HL-60/S4 treated with retinoic acid at 250 ng/mL for 4 days and 3 days (cell line): ENCODE data around the gene SCAP.

Experiments
- in situ Hi-C: fragments of 300-500 bp; cut with MboI; formaldehyde crosslinking; loops from 2 replicates; pipeline ENCODE4 v1.7.0; 2022; ENCODE audit warnings: low sequenced_read_pairs

The SCAP gene

DNA sequence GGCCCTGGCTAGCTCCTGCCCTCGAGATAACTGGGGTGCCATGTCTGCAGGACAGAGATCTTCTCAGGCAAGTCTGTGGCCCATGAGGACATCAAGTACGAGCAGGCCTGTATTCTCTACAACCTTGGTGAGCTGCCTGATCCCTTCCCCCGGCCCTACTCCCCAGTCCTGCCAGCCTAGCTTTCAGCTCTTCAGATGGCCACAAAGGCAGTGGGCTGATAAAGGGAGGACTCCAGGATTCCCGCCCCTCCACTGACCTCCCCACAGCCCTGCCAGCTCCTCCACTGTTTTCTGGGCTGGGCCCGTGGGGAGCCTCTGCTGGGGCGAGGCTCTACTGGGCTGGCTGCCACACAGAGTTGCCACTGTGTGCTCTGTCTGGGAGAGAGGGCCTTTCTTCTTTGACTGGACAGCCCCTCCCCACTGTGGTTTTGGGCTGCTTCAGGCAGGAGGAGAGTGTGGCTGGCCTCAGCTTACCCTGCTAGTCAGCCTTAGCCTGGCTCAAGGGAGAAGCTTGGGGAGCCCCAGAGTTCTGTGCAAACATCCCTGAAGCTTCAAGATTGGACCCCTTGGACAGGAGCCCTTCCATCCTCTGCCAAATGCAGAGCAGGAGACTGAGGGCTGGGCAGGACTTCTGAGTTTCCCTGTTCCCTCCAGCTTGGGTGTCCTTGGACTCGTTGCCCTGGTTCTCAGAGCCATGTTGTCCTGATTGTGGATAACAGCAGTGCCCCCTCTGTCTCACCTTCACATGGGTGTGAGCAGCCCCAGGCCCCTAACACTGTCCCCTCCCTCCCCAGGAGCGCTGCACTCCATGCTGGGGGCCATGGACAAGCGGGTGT lies 70.6 kb downstream of the SCAP start:
- in situ Hi-C loops: no loop called here

DNA sequence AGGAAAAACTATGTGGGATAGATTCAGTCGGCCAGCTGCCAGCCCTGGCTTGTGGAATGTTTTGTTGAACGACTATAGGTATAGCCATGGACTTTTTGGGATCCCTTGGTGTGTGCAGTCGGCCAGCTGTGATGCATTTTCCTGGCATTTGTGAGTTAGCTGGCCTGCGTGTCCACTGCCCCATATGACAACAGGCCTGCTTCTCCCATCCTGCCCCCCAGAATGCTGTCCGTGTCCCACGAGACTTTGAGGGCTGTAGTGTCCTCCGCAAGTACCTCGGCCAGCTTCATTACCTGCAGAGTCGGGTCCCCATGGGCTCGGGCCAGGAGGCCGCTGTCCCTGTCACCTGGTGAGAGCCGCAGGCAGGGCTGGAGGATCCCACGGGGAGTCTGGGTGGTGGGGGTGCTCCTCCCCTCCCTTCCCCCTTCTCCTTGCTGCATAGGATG lies 71.3 kb downstream of the SCAP start:
- in situ Hi-C loops: no loop called here

DNA sequence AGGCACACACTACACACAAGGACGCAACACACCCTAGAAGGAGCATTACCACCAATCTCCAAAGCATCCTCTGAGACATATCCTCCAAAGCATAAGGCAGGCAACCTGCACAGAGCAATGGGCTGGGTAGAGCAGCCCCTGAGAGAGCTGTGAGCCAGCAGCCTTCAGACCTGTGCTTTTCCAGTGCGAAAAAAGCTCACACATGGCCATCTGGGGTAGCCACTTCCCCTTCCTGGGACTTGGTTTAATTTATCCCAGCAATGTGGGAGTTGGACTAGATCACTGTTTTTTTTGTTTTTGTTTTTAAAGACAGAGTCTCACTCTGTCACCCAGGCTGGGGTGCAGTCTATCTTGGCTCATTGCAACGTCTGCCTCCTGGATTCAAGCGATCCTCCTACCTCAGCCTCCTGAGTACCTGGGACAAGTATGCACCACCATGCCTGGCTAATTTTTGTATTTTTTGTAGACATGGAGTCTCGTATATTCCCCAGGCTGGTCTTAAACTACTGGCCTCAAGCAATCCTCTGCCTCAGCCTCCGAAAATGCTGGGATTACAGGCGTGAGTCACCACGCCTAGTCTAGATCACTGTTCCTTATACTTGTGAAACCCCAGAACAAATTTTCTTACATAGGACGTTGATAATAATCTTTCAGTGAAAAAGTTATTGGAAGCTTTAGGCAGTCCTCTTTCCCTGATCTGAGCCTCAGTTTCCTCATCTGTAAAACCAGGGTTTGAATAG lies 76.0 kb downstream of the SCAP start:
- in situ Hi-C loops: no loop called here

DNA sequence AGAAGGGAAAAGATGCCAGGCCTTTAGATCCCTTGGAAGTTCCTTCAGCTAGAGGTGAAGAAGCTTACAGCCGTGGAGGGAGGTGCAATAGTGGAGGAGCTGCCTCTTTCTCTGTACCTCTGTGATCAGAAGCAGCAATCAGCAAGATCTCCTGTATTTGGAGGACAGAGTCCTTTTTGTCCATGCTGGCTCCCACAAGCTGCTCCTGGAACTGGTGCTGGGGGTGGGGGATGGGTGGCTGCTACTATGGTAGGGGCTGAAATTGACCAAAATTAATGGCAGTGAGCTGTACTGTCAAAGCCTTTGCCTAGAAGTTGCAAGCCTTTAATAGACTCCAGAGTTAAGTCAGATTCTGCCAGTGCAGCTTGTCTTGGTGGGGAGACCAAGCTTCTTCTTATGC lies 76.7 kb downstream of the SCAP start:
- in situ Hi-C loops: no loop called here

DNA sequence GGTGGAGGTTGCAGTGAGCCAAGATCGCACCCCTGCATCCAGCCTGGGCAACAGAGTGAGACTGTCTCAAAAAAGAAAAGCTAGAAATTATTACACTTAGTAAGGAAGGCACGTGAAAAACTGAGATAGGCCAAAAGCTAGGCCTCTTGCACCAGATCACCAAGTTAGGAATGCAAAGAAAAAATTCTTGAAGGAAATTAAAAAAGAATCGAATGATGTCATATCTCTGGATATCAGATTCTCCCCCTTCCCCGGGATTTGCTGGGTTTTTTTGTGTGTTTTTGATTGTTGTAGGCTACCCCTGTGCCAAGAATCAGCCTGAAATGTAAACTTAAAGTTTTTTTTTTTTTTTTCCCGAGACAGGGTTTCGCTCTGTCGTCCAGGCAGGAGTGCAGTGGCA lies 77.5 kb downstream of the SCAP start:
- in situ Hi-C loops: no loop called here

DNA sequence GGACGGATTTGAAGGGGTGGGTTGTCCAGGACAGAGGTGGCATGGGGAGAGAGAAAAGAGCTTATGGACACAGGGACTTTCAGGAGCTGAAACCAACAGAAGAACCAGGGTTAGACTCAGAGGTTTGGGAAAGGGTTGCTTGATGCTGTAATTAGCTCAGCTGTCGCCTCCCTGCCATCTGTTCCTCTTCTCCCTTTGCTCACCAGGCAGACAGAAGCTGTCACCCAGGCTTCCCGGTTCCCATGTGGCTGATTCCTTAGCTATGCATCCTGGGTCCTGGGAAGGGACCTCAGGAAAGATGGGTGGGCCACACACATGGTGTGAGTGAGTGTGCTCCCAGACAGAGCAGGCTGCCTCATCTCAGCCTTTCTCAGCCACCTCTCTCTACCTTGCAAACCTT lies 80.9 kb downstream of the SCAP start:
- in situ Hi-C loops: no loop called here

DNA sequence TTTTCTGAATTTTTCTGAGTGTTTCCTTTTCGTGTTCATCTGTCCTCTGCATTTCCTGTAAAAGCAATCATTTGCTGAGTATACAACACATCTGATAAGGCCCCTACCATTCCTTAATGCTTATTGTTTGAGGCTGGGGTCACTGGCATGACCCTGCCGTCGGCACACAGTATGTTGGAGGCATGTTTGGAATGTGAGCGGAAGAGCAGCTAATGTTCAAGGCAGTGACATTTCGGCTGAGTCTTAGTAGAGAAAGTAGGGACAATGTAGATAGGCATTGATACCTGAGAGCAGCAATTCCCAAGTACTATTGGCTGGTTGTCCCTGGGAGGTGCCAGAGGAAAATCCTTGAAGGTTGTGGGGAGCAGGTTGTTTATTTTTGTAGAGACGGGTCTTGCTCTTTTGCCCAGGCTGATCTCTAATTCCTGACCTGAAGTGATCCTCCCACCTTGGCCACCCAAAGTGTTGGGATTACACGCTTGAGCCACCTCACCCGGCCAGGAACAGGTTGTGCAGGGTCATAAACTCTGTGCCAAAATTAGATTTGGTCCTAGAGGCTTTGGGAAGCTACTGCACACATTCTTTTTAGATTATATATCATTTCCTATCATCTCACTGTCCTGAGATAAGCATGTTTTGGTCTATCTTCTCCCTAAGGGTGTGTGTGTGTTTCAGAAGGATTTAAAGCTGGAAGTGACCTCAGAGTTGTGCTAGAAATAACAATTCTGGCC lies 81.4 kb downstream of the SCAP start:
- in situ Hi-C loops: no loop called here

DNA sequence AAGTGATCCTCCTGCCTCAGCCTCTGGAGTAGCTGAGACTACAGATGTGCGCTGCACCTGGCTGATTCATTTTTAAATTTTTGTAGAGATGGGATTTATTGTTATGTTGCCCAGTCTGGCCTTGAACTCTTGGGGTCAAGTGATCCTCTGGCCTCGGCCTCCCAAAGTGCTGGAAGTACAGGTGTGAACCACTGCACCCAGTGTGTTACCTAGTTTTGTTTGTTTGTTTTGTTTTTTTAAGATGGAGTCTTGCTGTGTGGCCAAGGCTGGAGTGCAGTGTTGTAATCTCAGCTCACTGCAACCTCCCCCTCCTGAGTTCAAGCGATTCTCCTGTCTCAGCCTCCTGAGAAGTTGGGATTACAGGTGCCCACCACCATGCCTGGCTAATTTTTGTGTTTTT lies 82.8 kb downstream of the SCAP start:
- in situ Hi-C loops: no loop called here

DNA sequence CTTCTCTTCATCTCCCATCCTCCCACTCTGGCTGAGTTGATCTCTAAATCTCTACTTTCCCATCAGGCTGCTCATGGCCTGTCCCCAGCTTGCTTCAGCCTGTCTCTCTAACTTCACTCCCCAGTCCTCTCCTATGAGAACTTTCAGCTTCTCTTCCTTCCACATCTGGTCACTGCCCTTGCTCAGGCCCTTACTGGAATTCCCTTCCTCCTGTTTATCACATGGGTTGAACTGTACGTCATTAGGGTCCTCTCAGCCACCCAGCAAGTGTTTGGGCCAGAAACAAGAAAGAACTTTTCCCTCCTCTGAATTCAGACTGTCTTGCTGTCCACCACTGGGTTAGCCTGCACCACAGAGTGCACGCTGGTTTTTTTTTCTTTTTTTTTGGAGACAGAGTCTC lies 89.9 kb downstream of the SCAP start:
- in situ Hi-C loops: no loop called here

DNA sequence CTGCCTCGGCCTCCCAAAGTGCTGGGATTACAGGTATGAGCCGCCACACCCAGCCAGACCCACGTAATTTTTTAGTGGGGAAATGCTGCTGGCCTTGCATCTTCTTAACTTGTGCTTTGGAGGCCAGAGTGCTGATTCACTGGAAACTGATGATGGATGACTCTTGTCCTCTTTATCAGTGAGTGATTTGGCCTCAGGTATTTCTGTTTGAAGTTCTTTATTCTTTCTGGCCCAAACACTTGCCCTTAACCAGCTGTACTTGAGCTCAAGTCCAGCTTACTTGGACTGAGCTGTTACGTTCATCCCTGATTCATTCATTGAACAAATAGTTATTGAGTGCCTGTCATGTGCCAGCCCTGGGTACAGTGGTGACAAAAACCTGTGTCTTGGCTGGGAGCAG lies 90.7 kb downstream of the SCAP start:
- in situ Hi-C loops: no loop called here

DNA sequence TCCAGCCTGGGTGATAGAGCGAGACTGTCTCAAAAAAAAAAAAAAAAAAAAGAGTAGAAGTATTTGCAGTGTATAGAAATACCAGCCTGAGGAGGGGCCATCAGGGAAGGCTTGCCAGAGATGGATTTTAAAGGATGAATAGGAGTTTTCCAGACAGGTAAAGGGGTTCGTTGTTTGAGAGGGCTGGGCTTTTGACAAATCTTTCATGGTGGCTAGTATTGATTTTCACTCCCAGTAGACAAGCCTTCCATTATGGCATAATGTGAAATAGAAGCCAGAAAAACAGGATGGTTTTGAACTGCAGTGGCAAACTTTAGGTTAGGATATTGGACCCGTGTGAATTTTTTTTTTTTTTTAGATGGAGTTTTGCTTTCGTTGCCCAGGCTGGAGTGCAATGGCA lies 91.3 kb downstream of the SCAP start:
- in situ Hi-C loops: no loop called here

DNA sequence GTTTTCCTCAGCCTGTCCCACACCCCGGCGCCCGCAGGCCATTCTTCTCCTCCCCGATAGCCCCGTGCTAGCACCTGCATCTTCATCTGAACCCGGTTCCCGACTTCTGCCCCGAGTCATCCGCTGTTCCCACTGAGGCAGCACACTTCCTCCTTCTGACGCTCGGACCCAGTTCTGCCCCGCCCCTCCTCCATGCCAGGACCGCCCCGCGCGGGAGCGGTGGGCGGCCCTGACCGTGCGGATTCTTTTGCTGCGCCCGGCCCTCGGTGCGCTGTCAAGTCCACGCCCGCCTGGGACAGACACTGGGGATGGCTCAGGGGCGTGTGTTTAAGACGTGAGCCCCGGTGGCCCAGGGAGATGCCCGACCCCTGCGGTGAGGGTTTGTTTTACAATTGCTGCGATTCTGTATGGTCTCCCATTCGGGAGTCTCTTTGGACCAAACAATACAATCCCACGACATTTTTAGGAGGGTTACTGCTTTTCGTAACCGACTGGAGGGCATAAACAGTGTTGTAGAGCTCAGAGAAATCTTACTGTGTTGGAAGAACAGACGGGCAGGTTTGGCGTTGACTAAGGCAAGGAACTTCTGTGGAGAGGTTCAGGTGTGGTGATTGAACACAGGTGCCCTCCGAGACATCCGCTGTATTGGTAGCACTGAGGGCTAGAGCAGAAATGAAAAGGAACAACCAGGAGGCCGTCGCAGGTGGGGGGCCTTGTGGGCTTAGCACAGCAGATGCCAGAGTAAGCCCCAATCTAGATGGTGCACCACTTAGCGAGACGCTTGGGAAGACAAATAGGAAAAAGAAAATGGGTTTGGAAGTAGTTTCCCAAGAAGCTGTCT lies 94.2 kb downstream of the SCAP start:
- in situ Hi-C loops: no loop called here

DNA sequence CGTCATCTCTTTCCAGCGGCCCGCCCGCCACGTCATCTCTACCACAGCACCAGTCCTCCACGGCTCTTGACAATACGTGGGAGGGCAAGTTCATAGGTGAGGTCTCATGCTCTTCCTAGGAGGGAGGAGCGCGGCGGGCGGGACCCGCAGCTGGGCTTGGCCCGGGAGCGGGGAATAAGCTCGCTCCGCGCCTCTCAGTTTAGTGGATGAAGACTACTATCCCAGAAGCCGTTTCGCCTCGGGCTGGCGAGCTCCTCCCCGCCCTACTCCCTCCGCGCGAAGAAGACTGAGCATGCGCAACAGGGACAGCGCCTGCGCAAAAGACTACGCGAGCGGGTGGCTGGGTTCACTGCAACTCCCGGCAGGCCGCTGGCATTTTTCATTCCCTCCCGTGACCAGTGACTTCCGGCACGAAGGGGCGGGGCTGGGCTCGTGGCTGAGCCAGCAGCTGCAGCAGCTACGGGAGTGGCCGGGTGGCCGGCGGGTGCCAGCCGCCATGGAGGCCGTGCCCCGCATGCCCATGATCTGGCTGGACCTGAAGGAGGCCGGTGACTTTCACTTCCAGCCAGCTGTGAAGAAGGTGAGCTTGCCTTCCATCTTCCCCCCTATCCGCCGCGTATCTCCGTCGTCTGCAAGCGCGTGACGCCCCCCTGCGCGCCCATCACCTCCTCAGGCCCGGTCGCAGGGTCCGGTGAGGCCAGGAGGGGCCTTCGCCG lies 95.0 kb downstream of the SCAP start, which contains the start of gene PTPN23:
TSS of gene PTPN23 (plus strand) at position 421 of the 716 bp plus-strand sequence. CDS start at position 497, 76 bp downstream.
- in situ Hi-C loops: no loop called here

DNA sequence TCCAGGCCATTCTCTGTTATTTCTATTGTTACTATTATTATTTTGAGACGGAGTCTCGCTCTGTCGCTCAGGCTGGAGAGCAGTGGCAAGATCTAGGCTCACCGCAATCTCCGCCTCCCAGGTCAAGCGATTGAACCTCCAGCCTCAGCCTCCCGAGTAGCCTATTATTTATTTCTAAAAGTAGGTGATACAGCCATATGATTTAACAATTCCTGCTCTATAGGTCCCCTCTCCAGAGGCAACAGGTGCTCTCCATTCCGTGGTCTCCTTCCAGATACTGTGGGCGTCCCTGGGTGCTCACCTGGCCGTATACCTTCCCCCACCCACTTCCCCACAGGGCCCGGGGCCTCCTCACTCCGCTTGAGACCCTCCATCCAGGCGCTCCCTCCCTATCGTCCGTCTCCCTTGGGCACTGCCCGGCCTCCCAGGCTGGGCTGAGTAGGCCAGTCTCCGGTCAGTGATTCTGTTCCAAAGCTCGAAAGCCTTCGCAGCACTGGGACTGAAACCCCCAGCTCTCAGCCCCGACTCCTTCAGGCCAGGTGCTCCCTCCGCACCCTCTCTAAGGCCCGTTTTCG lies 95.6 kb downstream of the SCAP start:
- in situ Hi-C loops: no loop called here

DNA sequence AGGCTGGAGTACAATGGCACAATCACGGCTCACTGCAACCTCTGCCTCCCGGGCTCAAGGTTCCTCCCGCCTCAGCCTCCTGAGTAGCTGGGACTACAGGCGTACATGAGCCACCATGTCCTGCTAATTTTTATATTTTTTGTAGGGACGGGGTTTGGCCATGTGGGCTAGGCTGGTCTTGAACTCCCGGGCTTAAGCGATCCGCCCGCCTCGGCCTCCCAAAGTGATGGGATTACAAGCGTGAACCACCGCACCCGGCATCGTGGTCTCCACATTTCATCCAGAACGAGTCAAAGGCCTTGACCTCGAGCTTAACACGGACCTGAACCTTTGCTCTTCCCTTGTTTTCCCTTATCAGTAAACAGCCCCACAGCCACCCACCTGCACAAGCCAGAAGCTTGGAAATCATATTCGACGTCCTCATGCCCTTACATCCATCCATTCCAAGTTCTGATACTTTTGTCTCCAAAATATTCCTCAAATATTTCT lies 96.3 kb downstream of the SCAP start:
- in situ Hi-C loops: no loop called here

DNA sequence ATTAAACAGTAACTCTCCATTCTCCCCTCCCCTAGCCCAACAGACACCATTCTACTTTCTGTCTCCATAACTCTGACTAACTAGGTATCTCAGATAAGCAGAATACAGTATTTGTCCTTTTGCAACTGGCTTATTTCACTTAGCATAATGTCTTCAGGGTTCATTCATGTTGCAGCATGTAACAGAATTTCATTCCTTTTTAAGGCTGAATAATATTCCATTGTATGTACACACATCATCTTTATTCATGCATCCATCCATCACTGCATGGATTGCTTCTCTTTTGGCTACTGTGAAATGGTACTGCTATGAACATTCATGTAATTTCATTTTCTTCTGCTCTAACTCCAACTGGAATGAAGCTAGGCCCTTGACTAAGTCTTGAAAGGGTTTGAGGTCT lies 96.9 kb downstream of the SCAP start:
- in situ Hi-C loops: no loop called here

DNA sequence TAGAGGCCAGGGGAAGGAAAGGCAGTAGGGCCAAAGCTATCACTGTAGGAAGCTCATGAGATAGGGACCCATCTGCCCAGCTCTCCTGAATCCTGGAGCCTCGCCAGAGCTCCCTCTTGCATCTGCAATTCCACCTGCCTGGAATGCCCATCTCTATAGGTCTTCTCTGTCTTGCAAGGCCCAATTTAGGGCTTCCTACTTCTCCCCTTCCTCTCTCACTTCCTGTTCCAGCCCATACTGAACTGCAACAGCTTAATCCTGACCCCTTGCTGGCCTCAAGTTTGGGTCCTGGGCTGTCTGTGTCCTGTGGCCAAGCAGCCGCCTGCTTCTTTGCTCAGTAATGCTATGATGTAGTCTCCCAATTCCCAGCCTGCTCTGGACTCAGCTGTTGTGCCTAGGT lies 98.6 kb downstream of the SCAP start:
- in situ Hi-C loops: no loop called here

DNA sequence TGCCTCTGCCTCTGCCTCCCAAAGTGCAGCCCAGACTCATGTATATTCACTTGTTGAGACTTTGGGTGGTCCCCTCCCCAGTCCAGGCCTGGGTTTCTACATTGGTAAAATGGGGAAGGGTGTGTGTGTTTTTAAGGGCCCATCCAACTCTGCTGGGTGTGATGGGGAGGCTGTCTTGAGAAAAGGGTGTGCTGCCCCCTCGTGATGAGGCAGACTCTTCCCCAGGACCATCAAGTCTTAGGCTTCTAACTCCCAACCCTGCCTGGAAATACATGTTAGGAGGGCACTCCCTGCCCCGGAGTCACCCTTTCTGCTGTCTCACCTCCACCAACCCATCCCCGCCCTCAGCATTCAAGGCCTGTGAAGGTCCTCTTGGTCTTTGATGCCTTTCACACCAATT lies 99.3 kb downstream of the SCAP start:
- in situ Hi-C loops: no loop called here

DNA sequence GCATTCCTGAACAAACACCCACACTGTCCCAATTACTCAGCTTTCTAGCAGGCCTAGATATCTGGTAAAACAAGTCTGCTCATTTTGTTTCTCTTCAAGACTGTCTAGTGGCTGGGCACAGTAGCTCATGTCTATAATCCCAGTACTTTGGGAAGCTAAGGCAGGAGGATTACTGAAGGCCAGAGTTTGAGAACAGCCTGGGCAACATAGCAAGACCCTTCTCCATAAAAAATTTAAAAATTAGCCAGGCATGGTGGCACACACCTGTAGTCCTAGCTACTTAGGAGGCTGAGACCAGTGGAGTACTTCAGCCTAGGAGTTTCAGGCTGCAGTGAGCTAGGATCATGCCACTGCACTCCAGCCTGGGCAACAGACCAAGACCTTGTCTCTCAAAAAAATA lies 101.2 kb downstream of the SCAP start:
- in situ Hi-C loops: loop anchor here (25.0 kb wide), 1 partner anchor 662 kb away; the partner anchor contains the start of genes PRSS50 and TMIE
